ENCODE data around the gene FHL1.

GRCh38 chrX:136170139-136170800 lies 22.9 kb downstream of the FHL1 start:
- TF ChIP-seq, protein P1, sequence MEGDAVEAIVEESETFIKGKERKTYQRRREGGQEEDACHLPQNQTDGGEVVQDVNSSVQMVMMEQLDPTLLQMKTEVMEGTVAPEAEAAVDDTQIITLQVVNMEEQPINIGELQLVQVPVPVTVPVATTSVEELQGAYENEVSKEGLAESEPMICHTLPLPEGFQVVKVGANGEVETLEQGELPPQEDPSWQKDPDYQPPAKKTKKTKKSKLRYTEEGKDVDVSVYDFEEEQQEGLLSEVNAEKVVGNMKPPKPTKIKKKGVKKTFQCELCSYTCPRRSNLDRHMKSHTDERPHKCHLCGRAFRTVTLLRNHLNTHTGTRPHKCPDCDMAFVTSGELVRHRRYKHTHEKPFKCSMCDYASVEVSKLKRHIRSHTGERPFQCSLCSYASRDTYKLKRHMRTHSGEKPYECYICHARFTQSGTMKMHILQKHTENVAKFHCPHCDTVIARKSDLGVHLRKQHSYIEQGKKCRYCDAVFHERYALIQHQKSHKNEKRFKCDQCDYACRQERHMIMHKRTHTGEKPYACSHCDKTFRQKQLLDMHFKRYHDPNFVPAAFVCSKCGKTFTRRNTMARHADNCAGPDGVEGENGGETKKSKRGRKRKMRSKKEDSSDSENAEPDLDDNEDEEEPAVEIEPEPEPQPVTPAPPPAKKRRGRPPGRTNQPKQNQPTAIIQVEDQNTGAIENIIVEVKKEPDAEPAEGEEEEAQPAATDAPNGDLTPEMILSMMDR (IDR thresholded peaks at IDR 0.05), result peak; percentile 16; the same call in 1 of the 2 replicates
- TF ChIP-seq SMC3 (IDR thresholded peaks at IDR 0.05; ENCODE audit: low read depth, low read length) (no peak), POLR2AphosphoS5 (IDR thresholded peaks at IDR 0.05; ENCODE audit: low read depth, low read length) (no peak), IRF3 (IDR thresholded peaks at IDR 0.05; ENCODE audit: low read depth, low read length) (no peak), TAF1 (IDR thresholded peaks at IDR 0.05; ENCODE audit: borderline replicate concordance, low read depth, low read length) (no peak), RFX5 (IDR thresholded peaks at IDR 0.05; ENCODE audit: low read length) (no peak), RXRA (IDR thresholded peaks at IDR 0.05; ENCODE audit: borderline replicate concordance, low read depth) (no peak), JUND (IDR thresholded peaks at IDR 0.05) (no peak), RAD21 (IDR thresholded peaks at IDR 0.05; ENCODE audit: low read length) (no peak), USF2 (IDR thresholded peaks at IDR 0.05; ENCODE audit: borderline replicate concordance, low read depth, low read length) (no peak), EP300 (IDR thresholded peaks at IDR 0.05; ENCODE audit: borderline replicate concordance in 1 of 2, low read depth in 1 of 2, low read length in 1 of 2) (no peak), YY1 (IDR thresholded peaks at IDR 0.05; ENCODE audit: low read depth) (no peak)
- TF ChIP-seq, protein P2, sequence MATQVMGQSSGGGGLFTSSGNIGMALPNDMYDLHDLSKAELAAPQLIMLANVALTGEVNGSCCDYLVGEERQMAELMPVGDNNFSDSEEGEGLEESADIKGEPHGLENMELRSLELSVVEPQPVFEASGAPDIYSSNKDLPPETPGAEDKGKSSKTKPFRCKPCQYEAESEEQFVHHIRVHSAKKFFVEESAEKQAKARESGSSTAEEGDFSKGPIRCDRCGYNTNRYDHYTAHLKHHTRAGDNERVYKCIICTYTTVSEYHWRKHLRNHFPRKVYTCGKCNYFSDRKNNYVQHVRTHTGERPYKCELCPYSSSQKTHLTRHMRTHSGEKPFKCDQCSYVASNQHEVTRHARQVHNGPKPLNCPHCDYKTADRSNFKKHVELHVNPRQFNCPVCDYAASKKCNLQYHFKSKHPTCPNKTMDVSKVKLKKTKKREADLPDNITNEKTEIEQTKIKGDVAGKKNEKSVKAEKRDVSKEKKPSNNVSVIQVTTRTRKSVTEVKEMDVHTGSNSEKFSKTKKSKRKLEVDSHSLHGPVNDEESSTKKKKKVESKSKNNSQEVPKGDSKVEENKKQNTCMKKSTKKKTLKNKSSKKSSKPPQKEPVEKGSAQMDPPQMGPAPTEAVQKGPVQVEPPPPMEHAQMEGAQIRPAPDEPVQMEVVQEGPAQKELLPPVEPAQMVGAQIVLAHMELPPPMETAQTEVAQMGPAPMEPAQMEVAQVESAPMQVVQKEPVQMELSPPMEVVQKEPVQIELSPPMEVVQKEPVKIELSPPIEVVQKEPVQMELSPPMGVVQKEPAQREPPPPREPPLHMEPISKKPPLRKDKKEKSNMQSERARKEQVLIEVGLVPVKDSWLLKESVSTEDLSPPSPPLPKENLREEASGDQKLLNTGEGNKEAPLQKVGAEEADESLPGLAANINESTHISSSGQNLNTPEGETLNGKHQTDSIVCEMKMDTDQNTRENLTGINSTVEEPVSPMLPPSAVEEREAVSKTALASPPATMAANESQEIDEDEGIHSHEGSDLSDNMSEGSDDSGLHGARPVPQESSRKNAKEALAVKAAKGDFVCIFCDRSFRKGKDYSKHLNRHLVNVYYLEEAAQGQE (IDR thresholded peaks at IDR 0.05; ENCODE audit: low read depth, low read length), result no peak
- TF ChIP-seq, protein P3, sequence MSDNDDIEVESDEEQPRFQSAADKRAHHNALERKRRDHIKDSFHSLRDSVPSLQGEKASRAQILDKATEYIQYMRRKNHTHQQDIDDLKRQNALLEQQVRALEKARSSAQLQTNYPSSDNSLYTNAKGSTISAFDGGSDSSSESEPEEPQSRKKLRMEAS (IDR thresholded peaks at IDR 0.05; ENCODE audit: low read depth), result no peak
